Neuronal stem cell (in vitro differentiated cells): ENCODE data around the gene ZFAND5.

ENCODE experiments used
- DNase-seq: peaks from one replicate; pipeline ENCODE4 v3.0.0-alpha.2; 2013; ENCODE audit warnings: low spot score
- H2AFZ ChIP-seq: one replicate; pipeline ENCODE4 v1.6.1; 2013; ENCODE audit warnings: mild to moderate bottlenecking, low read length, inconsistent platforms
- H2AK5ac ChIP-seq: 2 replicates; pipeline ENCODE4 v1.6.1; 2013; ENCODE audit warnings: low read depth, mild to moderate bottlenecking, inconsistent platforms, low read length, moderate library complexity, mixed read lengths
- H2BK120ac ChIP-seq: 2 replicates; pipeline ENCODE4 v1.6.1; 2013; ENCODE audit warnings: low read depth, mild to moderate bottlenecking, inconsistent platforms, low read length, moderate library complexity, mixed read lengths
- H2BK12ac ChIP-seq: one replicate; pipeline ENCODE4 v1.6.1; 2013; ENCODE audit warnings: low read length, inconsistent platforms
- H2BK15ac ChIP-seq: 2 replicates; pipeline ENCODE4 v1.6.1; 2013; ENCODE audit warnings: mild to moderate bottlenecking, low read length, inconsistent platforms, mixed read lengths
- H2BK5ac ChIP-seq: one replicate; pipeline ENCODE4 v1.6.1; 2013; ENCODE audit warnings: inconsistent platforms, mild to moderate bottlenecking, low read length, moderate library complexity
- H3K14ac ChIP-seq: one replicate; pipeline ENCODE4 v1.6.1; 2013; ENCODE audit warnings: low read length, inconsistent platforms
- H3K18ac ChIP-seq: 2 replicates; pipeline ENCODE4 v1.6.1; 2013; ENCODE audit warnings: low read length, inconsistent platforms
- H3K23ac ChIP-seq: 2 replicates; pipeline ENCODE4 v1.6.1; 2013; ENCODE audit warnings: low read depth, mild to moderate bottlenecking, mixed read lengths, low read length, inconsistent platforms; ENCODE audit not compliant: poor library complexity
- H3K27ac ChIP-seq: replicated peaks from 3 replicates; pipeline ENCODE4 v1.5.1; 2013; ENCODE audit warnings: low read length, inconsistent platforms
- H3K27me3 ChIP-seq, 3 experiments: 2 replicates each; pipeline ENCODE4 v1.6.1; 2013; ENCODE audit warnings: low read length in 3 of 3, mild to moderate bottlenecking in 2 of 3, inconsistent platforms in 1 of 3, low read depth in 1 of 3, mixed read lengths in 1 of 3, moderate library complexity in 1 of 3; ENCODE audit not compliant: control insufficient read depth in 3 of 3, insufficient read depth in 3 of 3
- H3K36me3 ChIP-seq, 2 donors: replicated peaks in 1 of 2; 2 replicates each; pipeline ENCODE4 v1.6.1; 2013; ENCODE audit warnings: low read length in 2 of 2; ENCODE audit not compliant: control insufficient read depth in 2 of 2, insufficient read depth in 2 of 2
- H3K4ac ChIP-seq: 2 replicates; pipeline ENCODE4 v1.6.1; 2013; ENCODE audit warnings: inconsistent platforms, mild to moderate bottlenecking, low read length, moderate library complexity
- H3K4me1 ChIP-seq, 2 donors: 1 replicate in 1 of 2; 2 replicates in 1 of 2; pipeline ENCODE4 v1.6.1; 2013; ENCODE audit warnings: low read length in 2 of 2, low read depth in 1 of 2; ENCODE audit not compliant: control insufficient read depth in 2 of 2, insufficient read depth in 1 of 2
- H3K4me2 ChIP-seq: one replicate; pipeline ENCODE4 v1.6.1; 2013; ENCODE audit warnings: mild to moderate bottlenecking, low read length, inconsistent platforms; ENCODE audit not compliant: insufficient read depth, poor library complexity, severe bottlenecking
- H3K4me3 ChIP-seq, 2 donors: 2 replicates each; pipeline ENCODE4 v1.5.1; 2013; ENCODE audit warnings: low read length in 2 of 2, mild to moderate bottlenecking in 2 of 2, inconsistent platforms in 1 of 2, moderate library complexity in 1 of 2
- H3K79me1 ChIP-seq: one replicate; pipeline ENCODE4 v1.6.1; 2013; ENCODE audit warnings: low read depth, mild to moderate bottlenecking, inconsistent platforms, low read length, moderate library complexity
- H3K9ac ChIP-seq: one replicate; pipeline ENCODE4 v1.6.1; 2013; ENCODE audit warnings: mild to moderate bottlenecking, low read depth, low read length, inconsistent platforms; ENCODE audit not compliant: poor library complexity
- H3K9me3 ChIP-seq, 2 donors: replicated peaks in 1 of 2; 2 replicates each; pipeline versions ENCODE3 to v1.6.1; 2013; ENCODE audit warnings: low read length in 2 of 2, mild to moderate bottlenecking in 2 of 2, inconsistent platforms in 1 of 2, low read depth in 1 of 2, mixed read lengths in 1 of 2, moderate library complexity in 1 of 2; ENCODE audit not compliant: control insufficient read depth in 2 of 2, insufficient read depth in 1 of 2
- H4K8ac ChIP-seq: one replicate; pipeline ENCODE4 v1.6.1; 2013; ENCODE audit warnings: low read depth, mild to moderate bottlenecking, inconsistent platforms, low read length, moderate library complexity
- H4K91ac ChIP-seq: one replicate; pipeline ENCODE4 v1.6.1; 2013; ENCODE audit warnings: low read length, low read depth, mild to moderate bottlenecking, inconsistent platforms; ENCODE audit not compliant: poor library complexity
- WGBS, 2 donors: extraction: QIAGEN DNeasy Blood & Tissue Kit; methylation state at CpG; one replicate each; pipeline ENCODE4 v1.1.7; 2013; ENCODE audit warnings: missing lambda C conversion rate in 2 of 2, mixed read lengths in 1 of 2; ENCODE audit not compliant: insufficient read length in 2 of 2, insufficient replicate concordance in 1 of 2; ENCODE audit errors: extremely low coverage in 2 of 2; 5-methylcytosine and 5-hydroxymethylcytosine counted together

ZFAND5 gene

GRCh38 chr9:72352911-72353388, 12.1 kb downstream of the ZFAND5 start:
- Histone ChIP-seq H3K18ac (no peak overlapping the region), H3K79me1 (no peaks in the 10 kb centered on the region), H2BK120ac (no peak overlapping the region), H2BK5ac (no peak overlapping the region), H4K8ac (no peak overlapping the region), H3K36me3 (peaks cover 11 to 59% of the 10 kb centered on the region in 2 donors), H3K9me3 (no peaks in the 10 kb centered on the region), H3K27ac (no peak overlapping the region), H2AK5ac (no peak overlapping the region), H3K4me1 (no peaks in the 10 kb centered on the region), H2BK12ac (no peak overlapping the region), H3K4ac (no peak overlapping the region), H3K9ac (no peak overlapping the region), H3K4me3 (no peak overlapping the region), H2BK15ac (no peak overlapping the region), H4K91ac (no peak overlapping the region), H3K14ac (no peak overlapping the region), H3K23ac (no peak overlapping the region), H3K27me3 (no peaks in the 10 kb centered on the region), H2AFZ (no peak overlapping the region), H3K4me2 (no peak overlapping the region)
- WGBS, 2 donors = no CpG with 5 or more reads among the region's 2 CpGs
- DNase-seq = no peak

GRCh38 chr9:72351538-72352453, 13.2 kb downstream of the ZFAND5 start:
- no CpG with 5 or more reads among the region's 15 CpGs for WGBS, 2 donors

GRCh38 chr9:72349911-72350310, 15.1 kb downstream of the ZFAND5 start:
- no peak overlapping the region for H3K9ac ChIP-seq
- no peak overlapping the region for H3K4me2 ChIP-seq
- H3K4me1 ChIP-seq = no peaks in the 10 kb centered on the region
- H3K36me3 ChIP-seq = peaks cover 2 to 29% of the 10 kb centered on the region in 2 donors
- H3K9me3 ChIP-seq = no peaks in the 10 kb centered on the region
- H2BK5ac ChIP-seq = no peak overlapping the region
- no peak overlapping the region for H3K27ac ChIP-seq
- H3K18ac ChIP-seq = no peak overlapping the region
- no peak overlapping the region for H2AK5ac ChIP-seq
- H2BK12ac ChIP-seq = no peak overlapping the region
- DNase-seq = no peak
- no peak overlapping the region for H4K8ac ChIP-seq
- H3K4me3 ChIP-seq = no peak overlapping the region
- no peak overlapping the region for H3K4ac ChIP-seq
- no peak overlapping the region for H2BK120ac ChIP-seq
- no peaks in the 10 kb centered on the region for H3K79me1 ChIP-seq
- no peak overlapping the region for H2BK15ac ChIP-seq
- no peak overlapping the region for H3K14ac ChIP-seq
- WGBS, 2 donors = no CpG with 5 or more reads among the region's 1 CpG
- H3K27me3 ChIP-seq = no peaks in the 10 kb centered on the region
- no peak overlapping the region for H2AFZ ChIP-seq
- no peak overlapping the region for H4K91ac ChIP-seq
- H3K23ac ChIP-seq = no peak overlapping the region

More at GRCh38 chr9:72351538-72352453, 13.2 kb downstream of the ZFAND5 start:
- Histone ChIP-seq H3K9me3 (no peaks in the 10 kb centered on the region), H3K27ac (no peak overlapping the region), H3K27me3 (no peaks in the 10 kb centered on the region), H4K91ac (no peak overlapping the region), H3K23ac (no peak overlapping the region), H3K36me3 (peaks cover 11 to 48% of the 10 kb centered on the region in 2 donors), H2BK15ac (no peak overlapping the region), H3K18ac (no peak overlapping the region), H2AFZ (no peak overlapping the region), H2BK5ac (no peak overlapping the region), H3K4me3 (no peak overlapping the region), H2AK5ac (no peak overlapping the region), H2BK12ac (no peak overlapping the region), H3K4me1 (no peaks in the 10 kb centered on the region), H2BK120ac (no peak overlapping the region), H3K4me2 (no peak overlapping the region), H3K79me1 (no peaks in the 10 kb centered on the region), H3K14ac (no peak overlapping the region), H3K4ac (no peak overlapping the region), H3K9ac (no peak overlapping the region), H4K8ac (no peak overlapping the region)
- DNase-seq = no peak

- Histone ChIP-seq H3K4me1 (no peaks in the 10 kb centered on the region), H3K23ac (no peak overlapping the region)
These were observed 15.8 kb downstream of the ZFAND5 start for GRCh38 chr9:72349240-72349639.

More at GRCh38 chr9:72349240-72349639, 15.8 kb downstream of the ZFAND5 start:
- no peak overlapping the region for H2BK15ac ChIP-seq
- H4K8ac ChIP-seq = no peak overlapping the region
- H3K9ac ChIP-seq = no peak overlapping the region
- no peak overlapping the region for H3K18ac ChIP-seq
- H3K27me3 ChIP-seq = no peaks in the 10 kb centered on the region
- no peak overlapping the region for H3K4ac ChIP-seq
- no peak overlapping the region for H3K14ac ChIP-seq
- H2BK120ac ChIP-seq = no peak overlapping the region
- H3K9me3 ChIP-seq = no peaks in the 10 kb centered on the region
- H2AK5ac ChIP-seq = no peak overlapping the region
- no peak overlapping the region for H2AFZ ChIP-seq
- no peaks in the 10 kb centered on the region for H3K79me1 ChIP-seq
- H3K27ac ChIP-seq = no peak overlapping the region
- no peak overlapping the region for H3K4me2 ChIP-seq
- H2BK12ac ChIP-seq = no peak overlapping the region
- no peak overlapping the region for H2BK5ac ChIP-seq
- WGBS, 2 donors = no CpG with 5 or more reads among the region's 2 CpGs
- DNase-seq = no peak
- peaks cover 0 to 22% of the 10 kb centered on the region in 2 donors for H3K36me3 ChIP-seq
- no peak overlapping the region for H3K4me3 ChIP-seq
- H4K91ac ChIP-seq = no peak overlapping the region
